Adrenal gland (tissue), 19 donors: ENCODE measurements around the gene STPG4. TPM values are rescaled to one million over a fixed set of nuclear protein-coding genes. Genes with fewer than 3 reads are reported as not detected.

Experiments
- DNase-seq, 7 donors: peaks; one replicate each; pipeline ENCODE4 v3.0.0-alpha.2; 2019 to 2020
- H3K27ac ChIP-seq, 5 donors: fragments of 200-600 bp; sonication (generic) in 4 of 5; 1 replicate in 3 of 5; 2 replicates in 2 of 5; pipeline versions ENCODE4 v1.5.1 to v1.8.0; 2016 to 2020; ENCODE audit warnings: mild to moderate bottlenecking in 1 of 5
- H3K27me3 ChIP-seq: fragments of 200-600 bp; 2 replicates; pipeline ENCODE4 v1.8.0; 2021
- H3K36me3 ChIP-seq, 2 donors: fragments of 200-600 bp; replicated peaks in 1 of 2; 1 replicate in 1 of 2; 2 replicates in 1 of 2; pipeline versions ENCODE4 v1.5.1 to v1.8.0; 2018 to 2022
- H3K4me1 ChIP-seq, 2 donors: fragments of 200-600 bp; replicated peaks in 1 of 2; 1 replicate in 1 of 2; 2 replicates in 1 of 2; pipeline versions ENCODE4 v1.5.1 to v1.8.0; 2018 to 2021
- H3K4me3 ChIP-seq, 4 donors: fragments of 200-600 bp; sonication (generic) in 3 of 4; one replicate each; pipeline ENCODE4 v1.5.1; 2016 to 2018
- H3K9me3 ChIP-seq, 3 donors: fragments of 200-600 bp; sonication (generic) in 1 of 3; replicated peaks in 1 of 3; 1 replicate in 2 of 3; 2 replicates in 1 of 3; pipeline versions ENCODE4 v1.5.1 to v1.8.0; 2016 to 2021
- POLR2A ChIP-seq, 2 donors: fragments of 450-650 bp; IDR thresholded peaks; one replicate each; pipeline ENCODE4 v1.6.1; 2017; ENCODE audit warnings: antibody characterized with exemption in 2 of 2, mild to moderate bottlenecking in 2 of 2, moderate library complexity in 1 of 2
- WGBS, 4 donors: extraction: QIAGEN DNeasy Blood & Tissue Kit in 2 of 4; methylation state at CpG; one replicate each; pipeline versions ENCODE4 v1.1.5 to v1.1.7; 2013 to 2017; 5-methylcytosine and 5-hydroxymethylcytosine counted together
- intact Hi-C, 2 donors: fragments of 100-400 bp; cut with DNase I; formaldehyde crosslinking; loops; one replicate each; pipeline versions ENCODE4 v1.14.1 to v1.15.0; 2022 to 2023
- long read RNA-seq, 10 donors: library from polyadenylated mRNA in 3 of 10; unstranded in 2 of 10; stranded (forward) in 1 of 10; transcript quantifications; one replicate each; pipeline ENCODE4 v2.0.0 and lab custom pipeline, GENCODE V29; 2021 to 2026
- polyA plus RNA-seq, 3 donors: library from polyadenylated mRNA; stranded (reverse); fragments of 200-250 nt in 2 of 3; fragments of 350-450 nt in 1 of 3; fragmentation: Illumina TruSeq in 1 of 3; extraction: RNeasy Lipid Tissue Mini Kit (QIAGEN cat#74804) in 1 of 3; gene quantifications; one replicate each; pipeline ENCODE4 v1.2.3, GENCODE V29; 2013 to 2014
- total RNA-seq, 9 donors: library from RNA; depleted of rRNA in 4 of 9; stranded (reverse); fragments of >200 nt in 4 of 9; fragments of 120-200 nt in 1 of 9; fragmentation: NEBNext Ultra II Directional in 1 of 9; extraction: Animal tissue kit (Norgen Biotek cat#: 25700) in 1 of 9; gene quantifications; one replicate each; pipeline versions ENCODE4 v1.1.0 to v1.2.4, GENCODE V29; 2013 to 2023
- TF ChIP-seq, protein P1 (sequence below), 6 experiments: fragments of 450-650 bp in 4 of 6; fragments of 200-600 bp in 2 of 6; sonication (generic) in 1 of 6; IDR thresholded peaks; 1 replicate in 5 of 6; 2 replicates in 1 of 6; pipeline versions ENCODE4 v1.5.1 to v1.8.0; 2016 to 2021; ENCODE audit warnings: antibody characterized with exemption in 6 of 6, mild to moderate bottlenecking in 2 of 6, moderate library complexity in 1 of 6
- donor health status: healthy with polysubstance abuse.
- donor health status: Bipolar disorder and iron deficiency.
- donor health status: DM: yes; HTN: yes; CAD: no.
- donor health status: DM: no; HTN: no; CAD: no.
- donor health status: DM: no; HTN: no; CAD: no.
- donor health status: DM: yes; HTN: yes; CAD: no.

Gene STPG4, protein sequence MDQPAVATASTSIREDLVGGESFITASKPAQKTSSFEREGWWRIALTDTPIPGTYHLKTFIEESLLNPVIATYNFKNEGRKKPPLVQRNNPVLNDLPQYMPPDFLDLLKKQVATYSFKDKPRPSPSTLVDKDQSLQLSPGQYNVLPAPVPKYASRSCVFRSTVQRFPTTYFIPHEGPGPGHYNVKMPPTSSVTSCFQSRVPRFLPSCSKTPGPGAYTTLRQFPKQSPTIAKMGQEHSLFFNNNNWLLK
- total RNA-seq (under 1 TPM in 1 of 9 donors, not detected in 8; 0.28 TPM), polyA plus RNA-seq (under 1 TPM in 1 of 3 donors, not detected in 2; 0.24 TPM)
- long read RNA-seq, donor 1, result 0 reads
- long read RNA-seq, donor 2, result 0 reads
- long read RNA-seq, donor 3, result 0 reads
- long read RNA-seq, donor 4, partial matches to known transcripts, result 0 of 1 reads
- long read RNA-seq, donor 4, other reads (novel, unspliced or antisense), result 1 of 1 reads
- long read RNA-seq, donor 5, result 0 reads
- long read RNA-seq, donor 6, partial matches to known transcripts, result 0 of 1 reads
- long read RNA-seq, donor 6, other reads (novel, unspliced or antisense), result 1 of 1 reads
- long read RNA-seq, donor 7, result 0 reads
- long read RNA-seq, donor 8, partial matches to known transcripts, result 6 of 6 reads
- long read RNA-seq, donor 8, other reads (novel, unspliced or antisense), result 0 of 6 reads
- long read RNA-seq, donor 9, result 0 reads
- long read RNA-seq, donor 10, result 0 reads

DNA sequence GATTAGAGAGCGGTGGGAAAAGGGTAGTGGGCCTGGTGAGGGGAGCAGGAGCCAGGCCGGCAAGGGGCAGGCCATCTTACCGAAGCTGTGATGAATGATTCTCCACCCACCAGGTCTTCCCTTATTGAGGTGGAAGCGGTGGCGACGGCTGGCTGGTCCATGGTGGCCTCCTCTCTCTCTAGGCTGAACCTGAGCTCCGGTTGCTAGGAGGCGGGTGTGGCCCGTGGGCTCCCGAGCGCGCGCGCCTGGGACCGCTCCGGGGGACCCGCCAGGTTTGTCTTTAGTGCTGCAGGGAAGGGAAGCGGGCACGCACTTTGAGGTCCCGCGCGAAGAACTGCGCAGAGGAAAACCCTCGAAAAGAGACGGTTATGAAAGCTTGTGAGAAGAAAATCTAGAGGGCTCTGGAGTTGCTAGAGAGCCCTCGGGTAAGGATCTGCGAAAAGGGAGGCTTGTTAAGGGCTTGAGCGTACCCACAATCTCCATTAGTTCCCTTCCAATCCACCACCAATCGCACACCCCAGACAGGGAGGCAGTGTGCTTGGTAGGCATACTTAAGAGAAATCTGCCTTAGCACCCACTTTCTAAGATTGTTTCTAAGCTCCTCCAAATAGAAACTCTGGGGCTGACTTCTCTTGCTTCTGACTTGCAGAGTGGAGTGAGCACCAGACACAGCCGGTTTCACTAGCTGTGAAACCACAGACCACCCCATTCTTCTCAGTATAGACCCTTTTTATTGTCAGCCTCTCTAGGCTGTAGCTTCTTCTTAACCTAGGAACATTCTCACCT lies at the start of gene STPG4:
Gene STPG4 (minus strand): TSS at position 218 of the 786 bp plus-strand sequence. CDS start 57 bp downstream, at position 161.
- Histone ChIP-seq H3K9me3 (no peaks in the 10 kb centered on the region), H3K27ac (no peak within 1 kb of the TSS), H3K36me3 (peaks cover 0 to 26% of the 10 kb centered on the region in 2 donors), H3K4me1 (no peaks in the 10 kb centered on the region), H3K27me3 (no peaks in the 10 kb centered on the region), H3K4me3 (no peak within 1 kb of the TSS)
- 86 to 88% (median 86%) methylated on average over 26 to 30 of the region's 30 CpGs for WGBS, 4 donors
- no peak for TF ChIP-seq POLR2A (IDR thresholded peaks at IDR 0.05)
- TF ChIP-seq, protein P1, sequence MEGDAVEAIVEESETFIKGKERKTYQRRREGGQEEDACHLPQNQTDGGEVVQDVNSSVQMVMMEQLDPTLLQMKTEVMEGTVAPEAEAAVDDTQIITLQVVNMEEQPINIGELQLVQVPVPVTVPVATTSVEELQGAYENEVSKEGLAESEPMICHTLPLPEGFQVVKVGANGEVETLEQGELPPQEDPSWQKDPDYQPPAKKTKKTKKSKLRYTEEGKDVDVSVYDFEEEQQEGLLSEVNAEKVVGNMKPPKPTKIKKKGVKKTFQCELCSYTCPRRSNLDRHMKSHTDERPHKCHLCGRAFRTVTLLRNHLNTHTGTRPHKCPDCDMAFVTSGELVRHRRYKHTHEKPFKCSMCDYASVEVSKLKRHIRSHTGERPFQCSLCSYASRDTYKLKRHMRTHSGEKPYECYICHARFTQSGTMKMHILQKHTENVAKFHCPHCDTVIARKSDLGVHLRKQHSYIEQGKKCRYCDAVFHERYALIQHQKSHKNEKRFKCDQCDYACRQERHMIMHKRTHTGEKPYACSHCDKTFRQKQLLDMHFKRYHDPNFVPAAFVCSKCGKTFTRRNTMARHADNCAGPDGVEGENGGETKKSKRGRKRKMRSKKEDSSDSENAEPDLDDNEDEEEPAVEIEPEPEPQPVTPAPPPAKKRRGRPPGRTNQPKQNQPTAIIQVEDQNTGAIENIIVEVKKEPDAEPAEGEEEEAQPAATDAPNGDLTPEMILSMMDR (IDR thresholded peaks at IDR 0.05), result no peak
- DNase-seq, result no peak
- intact Hi-C loops, result no loop called here

DNA sequence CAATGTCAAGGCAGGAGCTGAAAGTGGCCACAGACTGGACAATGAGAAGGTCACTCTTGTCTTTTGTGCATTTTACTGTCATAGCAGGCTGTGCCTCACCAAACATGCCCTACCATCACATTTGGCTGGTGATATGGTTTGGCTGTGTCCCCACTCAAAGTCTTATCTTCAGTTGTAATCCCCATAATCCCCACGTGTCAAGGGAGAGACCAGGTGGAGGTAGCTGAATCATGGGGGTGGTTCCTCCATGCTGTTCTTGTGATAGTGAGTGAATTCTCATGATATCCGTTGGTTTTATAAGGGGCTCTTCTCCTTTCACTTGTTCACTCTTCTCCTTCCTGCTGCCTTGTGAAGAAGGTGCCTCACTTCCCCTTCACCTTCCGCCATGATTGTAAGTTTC lies 49.6 kb upstream of the STPG4 start:
- Histone ChIP-seq H3K4me3 (no peak overlapping the region), H3K4me1 (peaks cover 0 to 26% of the 10 kb centered on the region in 2 donors), H3K27ac (no peak overlapping the region), H3K36me3 (no peaks in the 10 kb centered on the region), H3K9me3 (no peaks in the 10 kb centered on the region), H3K27me3 (no peaks in the 10 kb centered on the region)
- WGBS, 4 donors, result 80 to 90% (median 84%) methylated on average over 3 of the region's 3 CpGs
- TF ChIP-seq, protein P1 (IDR thresholded peaks at IDR 0.05), result no peak
- no peak for TF ChIP-seq POLR2A (IDR thresholded peaks at IDR 0.05)
- intact Hi-C loops, result no loop called here
- DNase-seq, result no peak

DNA sequence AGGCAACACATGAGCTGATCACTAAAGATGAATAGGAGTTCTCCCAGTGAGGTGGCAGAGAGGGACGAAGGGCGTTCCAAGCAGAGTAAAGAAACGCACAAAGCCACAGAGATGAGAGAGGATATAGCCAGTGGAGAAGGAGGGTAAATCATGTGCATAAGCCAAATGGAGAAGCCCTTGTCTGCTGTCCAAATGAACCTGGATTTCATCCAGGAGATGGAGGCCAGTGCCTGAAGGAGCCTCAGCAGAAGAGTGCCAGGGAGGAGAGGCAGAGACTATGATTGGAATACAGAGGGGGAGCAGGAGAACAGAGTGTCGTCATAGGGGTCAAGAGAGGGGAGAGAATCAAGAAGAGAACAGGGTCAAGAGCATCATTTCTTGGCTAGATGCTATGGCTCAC lies 48.9 kb upstream of the STPG4 start:
- 82 to 89% (median 87%) methylated on average over 4 of the region's 4 CpGs for WGBS, 4 donors

More for the DNA sequence above, 48.9 kb upstream of the STPG4 start:
- Histone ChIP-seq H3K36me3 (no peaks in the 10 kb centered on the region), H3K4me3 (no peak overlapping the region), H3K4me1 (peaks cover 0 to 21% of the 10 kb centered on the region in 2 donors), H3K27ac (no peak overlapping the region), H3K27me3 (no peaks in the 10 kb centered on the region), H3K9me3 (no peaks in the 10 kb centered on the region)
- TF ChIP-seq, protein P1 (IDR thresholded peaks at IDR 0.05), result no peak
- TF ChIP-seq POLR2A (IDR thresholded peaks at IDR 0.05), result no peak
- intact Hi-C loops, result no loop called here
- DNase-seq, result no peak
